Astrocyte of the spinal cord (primary cell): ENCODE data around the gene DPP4.

Experiments used
- DNase-seq: peaks from one replicate; pipeline ENCODE4 v3.0.0; 2011; ENCODE audit warnings: low read depth, low spot score
- H3K4me3 ChIP-seq: 2 replicates; pipeline ENCODE4 v1.5.1; 2011; ENCODE audit warnings: low read depth, mild to moderate bottlenecking, low read length, moderate library complexity
- in situ Hi-C: cut with HindIII; loops from 2 replicates; pipeline ENCODE4 v1.10.0; 2017; ENCODE audit warnings: low sequenced_read_pairs
- TF ChIP-seq, protein P1 (sequence below): IDR thresholded peaks from 2 replicates; pipeline ENCODE4 v1.5.1; 2012; ENCODE audit warnings: low read depth, mild to moderate bottlenecking, low read length, inconsistent platforms

Gene DPP4

DNA sequence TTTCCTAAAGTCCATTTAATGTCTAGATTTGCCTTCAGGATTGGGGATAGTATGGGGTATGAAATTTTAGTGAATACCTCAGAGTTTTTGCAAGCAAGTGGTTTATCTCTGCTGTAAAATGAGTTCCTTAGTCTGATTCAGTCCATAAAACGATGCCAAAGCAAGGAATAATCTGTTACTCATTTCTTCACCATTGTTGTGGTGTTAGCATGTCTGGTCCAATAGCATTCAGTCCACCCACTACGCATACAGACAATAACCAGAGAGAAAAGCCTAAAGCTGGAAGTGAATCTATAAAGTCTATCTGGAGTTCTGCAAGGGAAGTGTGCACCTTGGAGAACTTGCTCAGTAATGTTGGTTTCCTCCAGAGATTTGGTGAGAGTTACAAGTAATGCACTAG, 12.9 kb upstream of the DPP4 start:
- H3K4me3 ChIP-seq = no peak overlapping the region
- DNase-seq = no peak
- TF ChIP-seq, protein P1, sequence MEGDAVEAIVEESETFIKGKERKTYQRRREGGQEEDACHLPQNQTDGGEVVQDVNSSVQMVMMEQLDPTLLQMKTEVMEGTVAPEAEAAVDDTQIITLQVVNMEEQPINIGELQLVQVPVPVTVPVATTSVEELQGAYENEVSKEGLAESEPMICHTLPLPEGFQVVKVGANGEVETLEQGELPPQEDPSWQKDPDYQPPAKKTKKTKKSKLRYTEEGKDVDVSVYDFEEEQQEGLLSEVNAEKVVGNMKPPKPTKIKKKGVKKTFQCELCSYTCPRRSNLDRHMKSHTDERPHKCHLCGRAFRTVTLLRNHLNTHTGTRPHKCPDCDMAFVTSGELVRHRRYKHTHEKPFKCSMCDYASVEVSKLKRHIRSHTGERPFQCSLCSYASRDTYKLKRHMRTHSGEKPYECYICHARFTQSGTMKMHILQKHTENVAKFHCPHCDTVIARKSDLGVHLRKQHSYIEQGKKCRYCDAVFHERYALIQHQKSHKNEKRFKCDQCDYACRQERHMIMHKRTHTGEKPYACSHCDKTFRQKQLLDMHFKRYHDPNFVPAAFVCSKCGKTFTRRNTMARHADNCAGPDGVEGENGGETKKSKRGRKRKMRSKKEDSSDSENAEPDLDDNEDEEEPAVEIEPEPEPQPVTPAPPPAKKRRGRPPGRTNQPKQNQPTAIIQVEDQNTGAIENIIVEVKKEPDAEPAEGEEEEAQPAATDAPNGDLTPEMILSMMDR = no peak
- in situ Hi-C loops = no loop called here

DNA sequence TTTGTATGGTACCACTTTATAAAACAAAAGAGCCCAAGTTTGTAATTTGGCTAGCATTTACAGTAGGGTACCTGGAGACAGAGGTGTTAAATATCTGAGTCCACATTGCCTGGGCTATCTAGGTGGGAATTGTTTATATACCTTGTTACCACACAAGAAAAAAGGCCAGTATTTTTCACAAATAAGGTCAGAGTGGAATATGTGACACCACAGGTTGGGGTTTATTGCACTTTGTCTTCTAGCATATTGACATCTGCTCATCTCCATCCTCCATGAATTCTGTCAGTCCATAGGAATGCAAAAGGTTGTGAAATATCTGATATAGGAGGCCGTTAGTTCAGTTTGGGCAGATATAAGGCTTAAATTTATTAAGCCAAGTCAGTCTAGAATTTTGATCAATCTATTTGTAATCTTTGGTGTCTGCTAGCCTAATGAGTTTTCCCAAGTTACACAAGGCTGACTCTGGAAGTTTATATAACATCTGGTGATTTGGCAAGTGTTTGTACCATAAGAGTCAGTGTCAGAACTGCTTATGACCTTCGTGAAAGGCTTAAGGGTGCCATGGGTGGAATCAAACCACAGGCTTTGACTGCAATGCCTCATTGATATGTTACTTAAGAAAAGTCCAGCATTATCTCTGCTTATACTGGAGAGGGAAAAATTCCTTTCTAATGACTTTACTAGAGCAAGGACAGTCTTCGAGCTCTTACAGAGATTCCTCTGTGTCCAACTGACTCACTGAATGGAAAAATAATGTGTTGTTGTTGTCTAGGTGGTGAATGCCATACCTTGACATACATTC, 11.3 kb upstream of the DPP4 start:
- in situ Hi-C loops = no loop called here
- TF ChIP-seq, protein P1 = no peak
- peak; percentile 55 for DNase-seq
- H3K4me3 ChIP-seq = no peak overlapping the region

DNA sequence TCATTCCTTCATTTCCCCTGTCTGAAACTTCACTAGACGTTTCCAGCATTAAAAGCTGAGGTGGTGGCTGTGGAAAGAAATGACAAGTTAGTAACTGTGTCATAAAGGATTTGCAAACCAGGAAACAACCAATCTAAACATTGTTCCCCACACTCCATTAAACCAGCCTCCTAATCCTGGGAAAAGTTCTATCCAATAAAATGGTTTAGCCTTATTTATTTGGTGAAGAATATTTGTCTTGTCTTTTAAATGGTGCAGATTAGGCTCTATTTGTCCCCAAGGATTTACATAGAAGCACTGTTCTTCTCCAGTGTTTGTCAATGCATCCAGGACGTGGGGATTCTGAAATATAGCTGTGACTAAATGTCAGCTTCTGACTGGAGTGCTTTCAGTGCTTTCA, 10.5 kb upstream of the DPP4 start:
- TF ChIP-seq, protein P1 = no peak
- no peak for DNase-seq
- no peak overlapping the region for H3K4me3 ChIP-seq
- in situ Hi-C loops = no loop called here

DNA sequence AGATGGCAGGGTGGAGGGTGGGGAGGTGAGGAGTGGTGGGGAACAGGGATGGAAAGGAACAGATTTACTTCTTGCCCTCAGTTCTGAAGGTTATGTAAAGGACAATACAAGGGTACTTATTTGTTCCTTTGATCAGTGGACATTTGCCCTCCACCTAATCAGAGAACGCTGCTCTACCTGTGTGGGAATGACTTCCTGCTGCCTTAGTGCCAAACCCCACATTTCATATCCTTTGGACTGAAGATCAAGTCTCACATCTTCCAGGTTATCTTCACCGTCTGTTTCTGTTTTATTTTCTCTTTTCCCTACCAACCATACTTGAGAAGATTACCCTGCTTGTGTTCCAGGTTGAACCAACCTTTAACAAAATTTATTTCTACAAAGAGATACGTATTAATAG, 8.7 kb upstream of the DPP4 start:
- DNase-seq = no peak
- H3K4me3 ChIP-seq = no peak overlapping the region
- TF ChIP-seq, protein P1 = no peak
- in situ Hi-C loops = no loop called here

DNA sequence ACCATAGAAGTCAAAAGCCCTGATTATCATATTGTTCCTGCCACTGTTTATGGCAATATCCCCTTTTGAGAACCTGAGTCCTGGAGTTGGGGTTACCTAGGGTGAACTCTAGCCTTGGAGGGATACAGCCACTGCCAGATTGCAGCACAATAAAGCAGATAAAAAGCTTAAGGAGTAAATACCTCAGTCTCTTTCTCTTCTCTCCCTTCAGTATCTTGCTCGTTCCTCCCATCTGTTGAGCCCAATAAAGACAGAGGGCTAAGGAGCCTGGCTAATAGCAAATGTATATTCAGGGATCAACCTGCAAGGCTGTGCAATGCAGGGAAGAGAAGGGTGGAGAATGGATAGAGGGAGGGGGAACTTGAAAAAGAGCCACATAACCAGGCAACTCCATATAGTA, 8.0 kb upstream of the DPP4 start:
- in situ Hi-C loops = no loop called here

DNA sequence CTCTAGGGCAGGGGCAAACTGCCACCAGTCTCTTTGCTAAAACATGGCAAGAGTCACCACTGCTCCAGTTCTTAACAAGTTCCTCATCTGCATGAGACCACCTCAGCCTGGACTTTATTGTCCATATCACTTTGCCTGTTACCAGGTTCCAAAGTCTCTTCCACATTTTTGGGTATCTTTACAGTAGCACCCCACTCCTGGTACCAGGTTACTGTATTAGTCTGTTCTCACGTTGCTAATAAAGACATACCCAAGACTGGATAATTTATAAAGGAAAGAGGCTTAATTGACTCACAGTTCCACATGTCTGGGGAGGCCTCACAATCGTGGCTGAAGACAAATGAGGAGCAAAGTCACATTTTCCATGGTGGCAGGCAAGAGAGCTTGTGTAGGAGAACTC, 5.5 kb upstream of the DPP4 start:
- TF ChIP-seq, protein P1 = no peak
- no peak overlapping the region for H3K4me3 ChIP-seq
- no peak for DNase-seq
- in situ Hi-C loops = no loop called here

More for the DNA sequence above, 8.0 kb upstream of the DPP4 start:
- no peak for DNase-seq
- no peak overlapping the region for H3K4me3 ChIP-seq
- TF ChIP-seq, protein P1 = no peak
